ENCODE measurements around the gene CDK6.
A peak's percentile ranks its signal among the peaks of the same experiment; 100 is the strongest.

CDK6 gene

DNA sequence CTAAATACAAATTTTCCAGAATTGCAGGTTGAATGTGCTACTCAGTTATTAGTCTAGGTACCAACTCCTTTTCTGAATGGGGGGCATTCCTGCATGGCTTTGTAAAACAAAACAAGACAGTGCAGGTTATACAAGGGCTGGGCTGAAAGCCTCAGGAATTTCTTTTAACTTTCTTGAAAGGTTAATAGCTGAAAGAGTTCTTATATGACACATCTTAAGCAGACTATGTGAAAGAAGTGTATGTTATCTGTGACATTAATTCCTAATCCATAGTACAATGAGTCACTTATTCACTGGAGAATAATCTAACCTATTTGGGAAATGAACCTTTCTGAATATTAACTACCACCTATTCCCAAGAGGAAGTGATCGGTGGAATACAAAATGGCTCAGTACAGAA, 130.5 kb downstream of the CDK6 start:
- no peak for DNase-seq

DNA sequence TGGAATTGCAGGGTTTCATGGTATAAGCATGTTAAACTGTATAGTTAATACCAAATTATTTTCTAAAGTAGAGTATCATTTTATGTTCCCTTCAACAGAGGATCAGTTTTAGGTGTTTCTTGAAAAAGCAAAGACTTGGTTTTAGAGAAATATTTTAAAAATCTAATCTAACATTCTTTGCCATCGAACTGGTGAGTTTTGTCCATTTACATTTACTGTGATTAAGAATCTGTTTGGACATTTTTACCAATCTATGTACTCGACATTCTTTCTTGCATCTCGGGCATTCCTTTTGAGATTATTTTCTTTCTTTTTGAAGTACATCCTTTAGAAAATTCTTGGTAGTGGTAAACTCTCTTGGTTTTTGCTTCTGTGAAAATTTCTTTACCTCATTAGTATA, 131.5 kb downstream of the CDK6 start:
- no peak for DNase-seq

DNA sequence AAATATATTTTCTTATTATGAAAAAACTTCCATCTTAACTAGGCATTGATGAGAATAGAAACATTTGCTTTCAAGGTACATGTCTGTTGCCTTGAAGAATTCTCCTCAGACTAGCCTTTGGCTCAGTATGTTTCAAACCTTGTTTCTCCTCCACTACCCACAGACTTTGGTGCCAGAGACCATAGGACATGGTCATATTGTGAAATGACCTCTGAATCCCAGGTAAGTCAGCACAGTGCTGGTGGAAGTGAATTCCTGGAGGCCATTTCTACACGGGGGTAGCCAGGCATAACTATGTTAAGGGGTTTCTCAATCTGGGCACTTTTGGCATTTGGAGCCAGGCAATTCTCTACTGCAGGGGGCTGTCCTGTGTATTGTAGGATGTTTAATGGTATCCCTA, 133.8 kb downstream of the CDK6 start:
- DNase-seq = no peak

DNA sequence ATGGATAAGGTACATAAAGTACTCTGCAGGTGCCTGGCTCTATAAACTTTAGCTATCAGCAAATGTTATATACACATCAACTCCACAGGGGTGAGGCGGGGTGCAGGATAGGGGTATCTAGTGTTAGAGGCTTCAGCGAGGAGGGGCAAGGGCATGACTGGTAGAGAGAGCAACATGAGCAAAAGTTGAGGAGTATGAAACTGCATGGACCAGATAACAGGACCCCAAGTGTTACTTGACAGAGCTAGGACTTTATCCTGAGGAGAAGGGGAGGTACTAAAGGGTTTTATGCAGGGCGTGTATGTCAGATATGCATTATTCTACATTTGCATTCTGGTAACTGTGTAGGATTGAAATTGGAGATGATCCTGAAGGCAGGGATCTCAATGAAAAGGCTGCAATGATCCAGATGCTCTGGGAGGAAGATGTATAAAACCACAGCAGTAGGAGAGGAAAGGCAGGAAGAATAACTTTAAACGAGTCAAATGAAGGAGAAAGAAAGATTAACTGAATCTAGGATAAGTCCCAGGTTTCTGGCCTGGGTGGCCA, 136.3 kb downstream of the CDK6 start:
- no peak for DNase-seq

DNA sequence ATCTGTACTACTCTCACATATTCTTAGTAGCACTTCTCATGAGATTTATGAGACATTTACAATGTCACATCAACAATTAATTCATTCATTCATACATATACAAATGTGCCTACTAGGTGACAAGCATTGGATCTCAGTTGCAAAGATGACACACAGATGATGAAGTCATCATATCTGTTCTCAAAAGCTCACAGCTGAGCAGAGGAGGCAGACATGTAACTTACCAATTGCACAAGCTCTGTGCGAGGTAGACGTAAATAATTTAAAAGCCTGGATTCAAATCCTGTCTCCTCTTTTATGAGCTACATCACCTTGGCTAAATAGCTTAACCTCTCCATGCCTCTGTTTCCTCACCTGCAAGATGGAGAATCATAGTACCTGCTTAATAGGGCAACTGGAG, 136.8 kb downstream of the CDK6 start:
- DNase-seq = no peak

DNA sequence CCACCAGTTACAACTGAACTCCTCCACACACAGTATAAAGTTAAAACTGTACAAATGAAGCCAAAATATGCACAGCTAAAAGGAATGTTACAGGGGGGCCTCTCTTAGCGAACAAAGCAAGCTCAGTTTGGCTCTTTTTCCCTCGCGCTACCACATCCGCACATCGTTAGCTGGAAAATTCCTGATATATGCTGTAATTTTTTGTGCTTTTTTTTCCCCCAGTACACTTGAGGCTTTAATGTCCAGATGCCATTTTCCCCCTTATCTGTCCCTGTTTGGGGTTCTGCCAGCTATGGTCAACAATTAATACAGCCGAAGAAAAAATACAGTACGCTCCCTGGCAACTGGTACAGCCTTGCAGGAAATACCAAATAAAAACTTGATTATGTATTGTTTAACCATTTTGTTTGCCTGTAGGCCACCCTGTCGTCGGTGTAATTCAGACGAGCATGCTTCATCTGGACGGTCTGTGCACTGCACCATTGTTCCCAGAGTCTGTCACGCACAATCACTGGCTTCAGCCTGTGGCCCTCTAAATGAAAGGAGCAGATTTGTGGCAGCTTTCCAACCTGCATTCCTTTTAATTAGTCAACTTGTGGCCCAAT, 138.0 kb downstream of the CDK6 start:
- DNase-seq = peak; percentile 63

DNA sequence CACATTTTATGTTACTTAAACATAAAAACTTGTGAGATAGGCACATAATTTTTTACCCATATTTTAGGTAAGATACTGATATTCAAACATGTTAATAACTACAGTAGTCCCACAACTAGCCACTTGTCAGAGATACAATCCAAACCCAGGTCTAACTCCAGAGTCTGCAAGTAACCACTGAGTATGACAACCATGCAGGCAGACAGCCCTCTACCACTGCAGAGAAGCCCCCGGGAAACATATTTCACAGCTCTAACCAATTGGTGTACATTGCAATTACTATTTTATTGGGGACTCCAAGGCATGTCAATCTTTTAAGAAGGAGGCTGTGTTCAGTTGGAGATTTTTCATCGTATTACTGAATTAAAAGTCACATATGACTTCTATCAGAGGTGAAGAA, 139.0 kb downstream of the CDK6 start:
- DNase-seq = no peak

DNA sequence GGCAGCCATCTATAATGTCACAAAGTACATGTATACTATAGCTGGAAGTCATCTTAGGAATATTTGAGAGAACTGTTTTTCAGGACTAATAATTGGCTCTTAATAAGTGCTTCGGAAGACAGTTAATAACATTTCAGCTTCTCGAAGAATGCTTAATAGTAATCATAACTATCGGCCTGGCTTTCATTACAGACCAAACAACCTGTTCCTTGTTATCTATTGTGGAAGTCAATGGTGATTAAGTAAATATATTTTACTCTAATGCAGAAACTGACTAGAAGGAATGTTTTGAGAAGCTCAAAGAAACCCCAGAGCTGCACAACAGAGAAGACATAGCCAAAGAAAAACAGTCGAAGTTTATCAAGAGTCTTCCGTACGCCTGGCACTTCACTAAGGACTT, 139.4 kb downstream of the CDK6 start:
- DNase-seq = no peak

DNA sequence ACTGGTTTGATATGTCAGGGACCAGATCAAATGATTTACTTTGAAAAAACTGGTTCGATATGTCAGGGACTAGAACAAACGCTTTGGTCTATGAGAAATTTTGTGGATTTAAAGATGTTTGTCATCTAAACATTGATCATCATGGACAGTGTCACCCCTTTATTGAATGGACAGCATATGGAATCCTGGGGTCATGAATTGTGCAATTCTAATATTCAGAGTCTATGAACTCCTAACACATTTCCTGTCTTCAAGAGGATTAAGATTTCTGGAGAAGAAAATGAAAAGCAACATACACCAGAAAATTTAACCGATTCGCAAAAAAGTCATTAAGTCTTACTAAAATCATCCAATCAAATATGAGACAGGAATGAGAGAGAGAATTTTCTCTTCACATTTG, 139.8 kb downstream of the CDK6 start:
- DNase-seq = no peak

DNA sequence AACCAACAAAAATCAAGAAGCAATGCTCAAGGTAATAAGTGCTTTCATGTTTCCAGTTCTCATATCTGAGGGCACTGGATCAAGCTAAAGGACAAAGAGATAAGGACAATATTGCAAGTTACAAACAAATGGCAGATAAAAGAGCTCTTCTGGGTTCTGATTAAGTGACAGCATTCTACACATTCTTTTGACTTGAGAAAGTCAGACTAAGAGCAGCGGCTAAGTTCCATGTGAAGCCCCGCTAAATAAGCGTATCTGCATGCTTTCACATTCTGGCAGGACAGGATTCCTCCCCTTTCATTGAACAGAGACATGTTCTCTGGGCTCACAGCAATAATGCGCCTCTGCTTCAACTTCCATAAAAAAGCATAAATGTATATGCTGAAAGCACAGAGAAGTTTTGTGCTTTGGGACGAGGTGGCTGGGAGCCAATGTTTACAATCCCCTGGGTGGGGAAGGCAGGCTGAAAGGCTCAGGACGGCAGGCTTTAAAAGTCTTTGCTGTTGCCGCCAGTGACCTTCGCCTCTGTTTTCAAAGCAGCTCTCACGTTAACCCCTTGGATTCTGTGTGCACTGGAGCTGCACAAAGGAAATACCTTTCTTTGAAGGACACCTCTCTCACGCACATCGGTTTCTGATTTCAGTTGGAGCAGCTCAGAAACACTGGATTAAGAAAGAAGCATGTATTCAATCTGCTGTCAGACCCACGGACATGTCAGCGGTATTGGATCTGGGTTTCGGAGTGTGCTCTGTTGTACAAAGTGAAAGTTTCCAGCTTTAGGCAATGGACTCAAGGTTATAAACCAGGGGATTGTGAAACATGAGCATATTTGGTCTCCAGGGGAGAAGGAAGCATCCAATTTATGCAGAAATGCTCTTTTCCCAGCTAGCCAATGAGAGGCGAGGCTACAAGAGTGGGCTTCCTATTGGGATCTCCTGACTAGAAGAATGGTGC, 140.8 kb downstream of the CDK6 start:
- no peak for DNase-seq

DNA sequence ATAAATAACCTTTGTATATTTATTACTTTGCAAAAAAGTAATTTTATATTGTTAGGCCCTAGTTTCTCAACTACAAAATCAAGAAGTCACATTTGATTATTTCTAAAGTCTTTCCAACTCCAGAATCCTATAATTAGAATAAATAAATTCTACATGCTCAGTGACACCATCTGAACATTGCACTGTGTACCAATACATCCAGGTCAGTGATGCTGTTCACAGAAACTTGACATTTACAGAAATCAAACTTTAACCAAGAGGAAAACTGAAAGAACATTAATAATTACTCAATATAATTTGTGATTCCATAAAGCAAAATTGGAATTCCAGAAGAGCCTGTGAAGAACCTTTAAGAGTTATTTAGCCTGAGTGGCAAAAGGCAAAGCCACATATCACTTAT, 142.2 kb downstream of the CDK6 start:
- no peak for DNase-seq

DNA sequence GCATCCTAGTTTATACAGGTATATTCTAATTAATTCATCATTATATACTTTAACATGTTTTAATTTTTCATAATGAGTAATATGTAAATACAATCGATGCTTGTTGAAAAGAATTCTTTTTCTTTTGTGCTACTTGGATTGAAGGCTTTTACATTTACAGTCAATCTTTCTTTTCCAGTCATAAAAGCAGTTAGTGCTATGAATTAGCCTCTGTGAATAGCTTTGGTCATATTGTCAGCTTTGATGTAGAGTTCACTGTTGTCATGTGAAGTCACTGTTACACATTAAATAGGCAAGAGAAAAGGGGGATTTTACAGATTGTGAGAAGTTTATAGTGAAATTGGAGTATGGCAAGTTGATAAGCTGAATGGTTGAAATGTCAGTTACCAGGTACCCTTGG, 142.9 kb downstream of the CDK6 start:
- DNase-seq = no peak

DNA sequence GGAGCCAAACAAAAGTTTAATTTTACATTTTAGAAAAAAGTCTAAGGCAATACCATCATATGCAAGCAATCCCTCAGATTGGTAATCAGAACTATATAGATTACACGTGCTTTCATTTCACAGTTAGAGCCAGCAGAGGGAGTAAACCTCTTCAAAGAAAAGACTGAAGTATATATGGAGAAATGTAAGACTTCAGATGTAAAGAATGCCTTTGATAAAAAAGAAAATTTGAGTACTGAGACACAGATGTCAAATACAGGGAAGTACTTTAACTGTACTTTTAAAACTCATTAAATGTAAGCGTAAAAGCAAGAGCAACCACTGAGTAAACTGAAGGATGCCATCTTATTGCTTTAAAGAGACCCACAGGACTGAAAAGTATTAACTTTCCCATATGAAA, 144.8 kb downstream of the CDK6 start:
- peak; percentile 46 for DNase-seq

DNA sequence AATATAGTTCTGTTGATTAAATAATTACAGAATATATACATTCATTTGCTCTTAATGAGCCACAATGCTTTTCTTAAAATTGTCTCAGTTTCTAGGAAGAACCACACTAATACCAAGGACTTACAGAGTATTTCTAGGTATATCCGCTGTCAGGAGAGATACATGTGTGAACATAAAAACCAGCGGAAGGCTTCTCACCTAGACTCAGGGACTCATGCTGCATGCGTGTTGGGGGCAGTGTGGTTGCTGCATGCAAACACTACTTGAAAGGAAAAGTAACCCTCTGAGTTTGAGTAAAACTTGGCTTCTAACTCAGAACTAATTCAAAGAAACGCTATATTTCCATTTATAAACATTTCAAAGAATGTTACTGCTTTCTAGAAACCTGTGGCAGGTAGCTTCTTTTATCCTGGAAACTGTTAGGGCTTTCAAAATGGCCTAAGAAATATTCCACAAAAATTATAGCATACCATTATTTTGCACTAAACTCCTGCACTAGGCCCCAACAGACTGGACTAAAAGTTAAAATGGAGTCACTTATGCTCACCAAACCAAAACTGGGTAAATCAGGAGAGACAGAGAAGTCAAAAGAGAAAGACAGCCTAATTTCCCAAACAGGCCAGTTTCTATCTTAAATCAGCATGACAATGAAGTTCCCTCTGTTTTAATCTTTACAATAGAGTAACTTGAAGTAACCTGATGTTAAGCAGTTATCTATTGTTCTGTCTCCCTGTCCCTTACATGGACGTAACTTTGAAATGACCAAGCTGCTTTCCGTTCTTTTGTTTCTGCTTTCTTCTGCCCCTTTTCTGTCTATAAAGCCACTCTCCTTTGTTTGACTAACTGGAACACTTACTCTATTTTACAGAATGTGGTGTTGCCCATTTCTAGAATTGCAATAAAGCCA, 151.0 kb downstream of the CDK6 start:
- DNase-seq = no peak

DNA sequence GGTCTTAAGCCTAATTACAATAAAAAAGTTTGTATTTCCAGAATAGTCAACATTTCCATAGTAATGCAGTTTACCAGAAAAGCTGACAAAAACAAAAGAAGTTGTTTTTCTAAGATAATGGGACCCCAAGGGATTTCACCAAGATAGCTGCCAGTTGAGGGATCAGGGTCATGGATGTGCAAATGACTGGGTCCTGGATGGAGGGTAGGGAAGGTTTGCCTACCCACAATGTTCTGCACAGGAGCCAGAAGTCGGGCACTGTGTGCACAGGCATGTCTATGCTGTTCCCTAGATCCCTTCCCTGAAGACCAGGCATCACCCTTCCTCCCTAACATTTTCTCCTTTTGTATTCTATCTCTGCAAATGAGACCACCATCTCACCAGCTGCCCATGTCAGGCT, 152.1 kb downstream of the CDK6 start:
- DNase-seq = no peak

DNA sequence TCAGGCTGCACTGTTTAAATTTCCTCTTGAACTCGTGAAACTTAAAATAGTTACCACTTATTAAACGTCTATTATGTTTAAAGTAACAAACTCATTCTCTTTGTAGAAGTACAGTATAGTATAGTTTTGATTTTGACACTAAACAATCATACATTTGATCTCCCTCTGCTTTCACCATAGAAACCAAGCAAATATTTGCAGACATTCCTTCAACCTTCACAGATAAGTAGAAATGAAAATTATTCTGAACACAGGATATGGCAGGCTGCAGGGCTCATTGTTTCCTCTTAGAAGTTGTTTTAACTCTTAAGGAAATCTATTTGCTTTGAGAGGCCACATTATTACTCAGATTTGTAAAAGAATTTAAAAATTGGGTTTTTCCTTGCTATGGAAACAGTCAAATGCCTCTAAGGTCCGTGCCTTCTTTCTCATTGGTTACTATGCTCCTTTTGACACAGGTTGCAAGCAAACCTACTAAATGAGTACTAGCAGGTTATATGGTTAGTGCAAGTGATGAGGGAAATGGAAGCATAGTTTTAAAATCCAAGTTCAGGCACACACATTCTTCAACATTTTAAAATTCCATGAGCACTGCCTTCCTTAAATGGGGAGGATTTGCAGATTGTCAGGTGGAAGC, 153.4 kb downstream of the CDK6 start:
- DNase-seq = no peak

DNA sequence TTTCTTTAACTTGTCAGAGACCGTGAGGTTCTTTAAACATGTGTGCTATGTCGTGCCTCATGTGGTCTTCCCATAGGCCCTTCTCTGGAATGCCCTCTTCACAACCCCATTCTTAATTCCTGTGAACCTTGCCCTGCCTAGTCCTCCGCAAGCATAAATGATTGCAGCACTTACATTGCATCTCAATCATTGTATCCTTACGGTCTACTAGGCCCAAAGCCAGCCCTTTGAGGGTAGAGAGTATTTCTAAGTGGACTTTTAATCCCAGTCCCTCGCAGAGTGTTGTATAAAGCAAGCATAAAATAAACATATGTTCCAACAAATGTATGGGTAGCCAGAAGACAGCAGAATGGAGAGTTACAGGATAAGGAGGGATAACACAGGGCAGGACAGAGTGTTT, 154.0 kb downstream of the CDK6 start:
- DNase-seq = no peak

DNA sequence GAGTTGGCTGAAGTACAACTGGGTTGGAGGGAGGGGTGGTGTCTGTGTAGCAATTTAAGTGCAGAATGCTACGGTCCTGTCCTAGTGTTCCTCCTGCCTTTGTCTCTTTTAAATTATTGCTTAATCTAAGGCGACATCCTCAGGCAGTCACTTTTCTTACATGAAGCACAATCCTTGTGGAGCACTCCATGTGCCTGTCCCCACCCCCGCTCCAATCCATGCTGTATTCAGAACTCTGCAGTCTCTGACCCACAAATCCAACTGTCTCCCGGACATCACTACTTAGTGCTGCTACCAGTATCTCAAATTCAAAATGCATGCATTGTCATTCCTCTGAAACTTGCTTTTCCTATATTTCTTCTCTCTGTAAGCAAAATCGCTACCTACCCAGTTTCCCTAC, 154.7 kb downstream of the CDK6 start:
- no peak for DNase-seq

DNA sequence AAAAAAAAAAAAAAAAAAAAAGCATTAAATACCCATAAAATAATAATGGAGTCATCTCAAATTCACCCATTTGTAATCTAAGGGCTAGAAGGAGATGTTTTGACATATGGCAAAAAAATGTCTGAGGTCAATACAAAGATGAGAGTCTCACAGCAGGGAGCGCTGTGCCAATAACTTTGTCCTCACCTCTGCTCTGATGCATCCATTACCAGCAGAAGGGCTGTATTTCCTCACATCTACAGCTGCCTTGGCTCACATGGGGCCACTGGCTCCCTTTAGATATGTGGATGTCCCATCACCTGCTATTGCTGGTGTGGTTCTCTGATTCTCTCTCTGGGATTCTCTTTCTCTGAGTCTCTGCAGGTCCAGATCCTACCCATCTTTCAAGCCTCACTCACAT, 155.9 kb downstream of the CDK6 start:
- DNase-seq = no peak

DNA sequence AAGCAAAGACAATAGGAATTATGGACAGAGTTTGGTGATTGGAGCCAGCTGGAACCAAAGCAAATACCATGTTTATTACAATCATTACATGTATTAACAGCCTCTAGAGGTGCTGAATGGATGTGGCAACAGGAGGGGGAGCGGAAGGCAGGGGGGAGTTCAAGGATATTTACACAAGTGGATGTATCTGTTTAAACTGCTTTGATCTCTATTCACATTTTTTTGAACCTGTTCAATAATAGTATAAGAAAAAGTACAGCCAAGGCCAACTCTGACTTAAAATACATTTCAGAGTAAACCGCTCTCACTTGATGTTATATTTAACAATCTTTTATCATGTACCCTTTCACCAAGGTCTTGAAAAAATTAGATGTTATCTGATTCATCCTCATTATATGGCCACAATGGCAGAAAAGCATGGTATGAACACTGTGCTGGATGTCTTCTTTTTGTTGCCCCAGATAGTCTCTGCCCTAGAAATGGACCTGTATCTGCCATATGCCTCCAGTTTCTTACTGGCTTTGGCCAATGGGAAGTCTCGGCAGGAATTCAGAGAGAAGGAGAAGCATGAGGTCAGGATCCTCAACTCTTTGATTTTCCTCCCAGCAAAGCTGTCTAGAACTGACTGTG, 158.0 kb downstream of the CDK6 start:
- DNase-seq = no peak

DNA sequence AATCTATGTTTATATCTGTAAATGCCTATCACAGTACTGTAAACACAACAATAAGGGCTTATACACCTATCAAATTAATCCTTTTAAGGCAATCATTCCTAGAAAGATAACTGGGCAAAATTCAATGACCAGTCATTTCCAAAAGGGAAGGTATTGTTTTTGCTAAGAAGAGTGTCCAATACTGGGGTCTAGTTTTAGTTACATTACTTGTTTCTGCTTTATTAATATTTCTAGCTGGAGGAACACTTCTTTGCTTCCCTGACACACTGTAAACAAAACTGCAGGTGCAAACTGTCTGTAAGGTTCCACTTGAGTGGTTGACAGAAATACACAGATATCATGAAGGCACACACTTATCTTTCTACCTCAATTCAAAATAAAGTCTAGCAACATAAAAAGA, 162.0 kb downstream of the CDK6 start:
- peak; percentile 10 for DNase-seq

DNA sequence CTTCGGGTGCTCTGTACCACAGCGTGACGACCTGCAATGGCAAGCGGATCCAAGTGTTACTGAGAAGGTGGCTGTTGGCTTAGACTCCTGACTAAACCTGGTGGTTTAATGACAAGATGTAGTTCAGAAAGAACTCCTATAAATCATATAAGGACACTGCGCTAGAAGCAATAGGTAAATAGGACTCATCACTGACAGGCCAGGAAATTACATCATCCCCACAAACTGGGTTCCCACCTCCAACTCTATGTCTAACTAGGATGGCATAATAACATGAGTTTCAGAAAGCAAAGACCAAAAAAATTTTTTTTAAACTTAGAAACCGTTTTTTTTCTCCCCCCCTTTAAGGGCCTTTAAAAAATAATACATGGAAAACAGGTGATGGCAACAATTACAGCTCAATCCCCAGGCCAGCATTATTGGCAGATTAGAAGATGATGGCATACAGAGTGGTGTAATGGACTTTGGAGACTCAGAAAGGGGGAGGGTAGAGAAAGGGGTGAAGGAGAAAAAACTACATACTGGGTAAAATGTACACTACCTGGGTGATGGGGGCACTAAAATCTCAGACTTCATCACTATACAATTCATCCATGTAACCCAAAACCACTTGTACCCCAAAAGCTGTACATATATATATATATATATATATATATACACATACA, 164.7 kb downstream of the CDK6 start:
- DNase-seq = no peak
